ENCODE data around the gene CPSF4.

- TF ChIP-seq POLR2A (IDR thresholded peaks at IDR 0.05; ENCODE audit: low read depth, low read length) = no peak
- TF ChIP-seq POLR2AphosphoS5 (IDR thresholded peaks at IDR 0.05; ENCODE audit: low read depth, low read length) = peak; percentile 53
- TF ChIP-seq TAF1 (IDR thresholded peaks at IDR 0.05; ENCODE audit: low read depth, low read length) = no peak
- TF ChIP-seq PAX5 (IDR thresholded peaks at IDR 0.05; ENCODE audit: insufficient read depth, low read length, severe bottlenecking) = no peak
These were observed 18.5 kb upstream of the CPSF4 start for GRCh38 chr7:99420213-99420612.
